Ishikawa (cell line): Measurements from ENCODE around the gene FBXW5.

Experiments
- CEBPB ChIP-seq: IDR thresholded peaks from 2 replicates; pipeline ENCODE4 v1.6.1; 2012
- CREB1 ChIP-seq: IDR thresholded peaks from 2 replicates; pipeline ENCODE4 v1.6.1; 2012; ENCODE audit warnings: low read depth
- EP300 ChIP-seq: IDR thresholded peaks from 2 replicates; pipeline ENCODE4 v1.6.1; 2012; ENCODE audit warnings: borderline replicate concordance
- FOXM1 ChIP-seq: IDR thresholded peaks from 2 replicates; pipeline ENCODE4 v1.6.1; 2012; ENCODE audit warnings: low read depth, borderline replicate concordance
- REST ChIP-seq: IDR thresholded peaks from 2 replicates; pipeline ENCODE4 v1.6.1; 2012; ENCODE audit warnings: low read depth, mild to moderate bottlenecking
- TAF1 ChIP-seq: IDR thresholded peaks from 2 replicates; pipeline ENCODE4 v1.6.1; 2012; ENCODE audit warnings: low read depth, mild to moderate bottlenecking

- TF ChIP-seq CREB1 (no peak), REST (no peak), EP300 (no peak), TAF1 (no peak), FOXM1 (no peak), CEBPB (no peak)
Observed at GRCh38 chr9:136943291-136944211, 987 bp downstream of the FBXW5 start.
